HG03354 (cell line): ENCODE results near the gene LRP5.

Experiments
- ATAC-seq: cut with Tn5 transposase; IDR thresholded peaks from one replicate; pipeline ENCODE4 v1.9.1; 2021; ENCODE audit warnings: mild to moderate bottlenecking; ENCODE audit not compliant: unreplicated experiment, poor library complexity, severe bottlenecking

LRP5 gene

DNA sequence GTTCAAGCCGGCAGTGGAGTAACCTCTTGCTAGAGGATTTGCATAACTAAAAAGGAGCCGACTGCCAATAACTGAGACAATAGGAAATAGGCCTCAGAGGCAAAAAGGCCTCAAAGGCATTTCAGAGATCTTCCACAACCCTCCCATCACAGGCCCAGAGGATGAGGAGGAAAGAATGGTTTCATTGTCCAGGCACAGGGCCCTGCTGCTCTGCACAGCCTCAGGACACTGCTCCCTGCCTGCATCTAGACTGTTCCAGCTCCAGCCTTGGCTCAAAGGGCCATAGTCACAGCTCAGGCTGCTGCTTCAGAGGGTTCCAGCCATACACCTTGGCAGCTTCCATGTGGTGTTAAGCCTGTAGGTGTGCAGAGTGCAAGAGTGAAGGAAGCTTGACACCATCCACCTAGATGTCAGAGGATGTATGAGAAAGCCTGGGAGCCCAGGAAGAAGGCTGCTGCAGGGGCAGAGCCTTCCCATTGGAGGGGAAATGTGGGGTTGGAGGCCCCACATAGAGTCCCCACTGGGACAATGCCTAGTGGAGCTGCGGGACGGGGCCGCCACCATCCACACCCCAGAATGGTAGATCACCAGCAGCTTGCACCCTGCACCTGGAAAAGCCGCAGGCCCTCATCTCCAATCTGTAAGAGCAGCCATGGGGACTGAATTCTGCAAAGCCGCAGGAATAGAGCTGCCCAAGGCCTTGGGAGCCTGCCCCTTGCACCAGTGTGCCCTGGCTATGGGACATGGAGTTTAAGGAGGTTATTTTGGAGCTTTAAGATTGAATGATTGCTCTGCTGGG lies 8.2 kb upstream of the LRP5 start:
- ATAC-seq = no peak

DNA sequence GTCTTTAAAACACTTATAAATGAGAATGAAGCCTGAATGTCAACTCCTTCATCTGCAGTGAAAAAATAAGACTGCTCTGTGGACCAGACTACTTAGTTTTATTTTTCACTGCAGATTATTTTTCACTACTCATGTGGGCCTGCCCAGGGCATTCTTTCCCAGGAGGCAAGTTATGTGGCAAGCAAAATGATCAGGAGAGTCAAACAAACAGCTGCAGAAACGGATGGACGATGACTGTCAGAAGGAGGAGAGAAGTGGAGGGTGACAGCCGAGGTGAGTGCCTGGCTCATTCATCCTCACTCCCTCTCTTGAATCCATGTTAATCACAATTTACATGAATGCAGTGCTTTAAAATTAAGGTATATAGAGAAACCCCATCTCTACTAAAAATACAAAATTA lies 5.8 kb upstream of the LRP5 start:
- ATAC-seq = no peak

DNA sequence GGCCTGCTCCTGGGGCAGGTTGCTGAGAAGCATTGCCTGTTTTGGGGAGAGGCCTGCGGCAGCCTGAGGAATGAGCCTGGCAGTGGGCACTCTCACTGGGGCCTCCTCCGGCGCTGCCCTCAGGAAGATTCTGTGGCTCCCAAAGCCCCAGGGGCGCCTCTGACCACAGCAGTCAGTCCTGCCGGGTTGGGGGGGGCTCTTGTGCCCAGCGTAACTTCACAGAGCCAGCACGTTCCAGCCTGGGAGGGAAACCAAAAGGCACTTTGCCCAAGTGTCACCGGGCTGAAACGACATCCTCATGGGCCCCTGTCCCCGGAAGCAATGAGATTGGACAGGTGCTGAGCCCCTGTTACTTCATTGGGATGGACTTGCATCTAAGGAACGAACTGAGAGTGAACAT lies 4.3 kb upstream of the LRP5 start:
- no peak for ATAC-seq

DNA sequence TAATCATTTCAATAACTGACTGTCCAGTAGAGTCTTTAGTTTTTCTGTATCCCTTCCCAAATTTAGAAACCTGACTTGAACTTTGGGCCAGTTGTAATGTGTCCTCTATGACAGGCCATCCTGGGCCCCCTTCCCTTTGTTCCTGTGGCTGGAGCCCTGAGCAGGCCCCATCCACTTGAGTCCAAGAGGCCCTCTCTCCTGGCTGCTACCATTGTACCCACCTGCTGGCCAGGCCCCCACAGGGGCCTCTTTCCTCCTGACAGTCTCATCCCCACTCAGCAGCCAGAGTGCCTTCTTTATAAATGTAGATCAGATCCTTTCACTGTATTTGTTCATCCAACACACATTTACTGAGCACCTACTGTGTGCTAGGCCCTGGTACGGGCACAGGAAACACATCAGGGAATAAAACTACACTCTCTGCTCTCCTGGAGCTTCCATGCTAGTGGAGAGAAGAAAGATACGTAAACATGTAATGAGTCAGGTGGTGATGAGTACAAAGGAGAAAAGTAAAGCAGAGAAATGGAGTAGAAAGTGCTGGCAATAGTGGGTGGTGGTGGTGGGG lies 2.7 kb upstream of the LRP5 start:
- ATAC-seq = no peak

DNA sequence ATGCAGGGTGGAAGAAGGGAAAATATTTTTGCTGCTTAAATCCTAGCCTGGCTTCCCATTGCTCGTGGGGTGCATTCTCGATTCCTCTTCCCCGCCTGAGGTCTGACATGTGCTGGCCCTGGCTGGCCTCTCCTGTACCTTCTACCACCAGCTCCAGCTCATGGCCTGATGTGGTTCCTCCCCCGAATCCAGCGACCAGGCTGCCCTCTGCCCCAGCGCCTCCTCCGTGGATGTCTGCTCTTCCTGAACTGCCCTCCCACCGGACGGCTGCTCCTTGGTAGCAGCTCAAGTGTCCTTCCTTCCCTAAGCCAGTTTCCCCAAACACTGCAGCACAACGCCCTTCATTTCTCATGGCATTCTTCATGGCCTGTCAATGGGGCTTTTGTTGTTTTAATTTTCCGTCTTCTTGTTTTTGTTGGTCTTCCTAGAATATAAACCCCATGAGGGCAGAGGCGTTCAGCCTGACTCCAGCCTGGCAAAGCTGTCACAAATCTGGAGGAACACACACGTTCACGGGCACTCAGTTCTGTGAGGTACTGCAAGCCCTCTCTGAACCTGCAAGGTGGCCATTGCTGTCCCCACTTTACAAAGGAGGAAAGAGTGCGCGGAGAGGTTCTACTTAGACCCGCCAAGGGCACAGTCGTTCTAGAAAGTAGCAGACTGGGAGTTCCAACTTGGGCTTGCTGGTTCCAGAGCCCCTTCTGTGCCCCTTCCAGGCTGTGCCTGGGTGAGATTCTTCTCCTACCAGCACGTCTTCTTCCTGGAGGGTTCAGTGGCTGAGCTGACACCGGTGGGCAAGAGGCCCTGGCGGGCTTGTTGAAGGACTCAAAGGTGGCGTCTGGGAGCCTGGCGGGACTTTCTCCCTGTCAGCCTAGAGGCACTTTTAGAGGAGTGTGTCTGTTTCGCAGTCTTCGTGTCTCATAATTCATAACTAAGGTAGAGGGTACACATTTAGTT lies 953 bp upstream of the LRP5 start:
- ATAC-seq = no peak

DNA sequence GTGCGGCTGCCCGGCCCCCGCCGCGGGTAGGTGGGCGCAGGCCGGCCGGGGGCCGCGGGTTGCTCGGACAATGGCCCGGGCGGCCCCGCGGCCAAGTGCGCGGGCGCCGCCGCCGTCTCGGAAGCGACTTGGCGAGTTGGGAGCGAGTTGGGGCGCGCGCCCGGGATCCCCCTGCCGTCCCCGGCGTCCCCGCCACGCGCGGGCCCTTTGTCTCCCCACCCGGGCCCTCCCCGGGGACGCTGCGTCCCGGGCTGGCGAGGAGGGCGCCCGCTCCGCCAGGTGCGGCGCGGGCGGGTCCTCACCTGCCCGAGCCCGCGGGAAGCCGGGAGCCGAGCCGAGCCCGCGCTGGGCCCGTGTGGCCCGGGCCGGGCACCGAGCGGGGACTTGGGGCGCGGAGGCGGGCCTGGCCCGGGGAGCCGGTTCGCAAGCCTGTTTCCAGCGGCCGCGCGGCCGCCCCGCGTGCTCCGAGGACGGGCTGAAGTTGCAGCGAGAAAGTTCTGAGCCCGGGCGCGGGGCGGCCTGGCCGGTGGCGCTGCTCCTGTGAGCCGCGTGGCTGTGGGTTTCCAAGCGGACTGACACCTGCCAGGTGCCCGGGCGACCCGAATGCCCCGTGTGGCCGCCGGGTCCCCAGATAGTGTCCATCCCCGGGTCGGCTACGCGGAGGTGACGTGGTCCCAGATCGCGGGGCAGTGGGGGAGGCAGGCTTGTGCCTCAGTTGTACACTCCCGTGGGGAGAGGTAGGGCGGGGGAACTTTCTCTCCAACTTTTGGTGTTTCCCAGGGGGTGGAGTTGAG lies 586 bp downstream of the LRP5 start:
- ATAC-seq = no peak

DNA sequence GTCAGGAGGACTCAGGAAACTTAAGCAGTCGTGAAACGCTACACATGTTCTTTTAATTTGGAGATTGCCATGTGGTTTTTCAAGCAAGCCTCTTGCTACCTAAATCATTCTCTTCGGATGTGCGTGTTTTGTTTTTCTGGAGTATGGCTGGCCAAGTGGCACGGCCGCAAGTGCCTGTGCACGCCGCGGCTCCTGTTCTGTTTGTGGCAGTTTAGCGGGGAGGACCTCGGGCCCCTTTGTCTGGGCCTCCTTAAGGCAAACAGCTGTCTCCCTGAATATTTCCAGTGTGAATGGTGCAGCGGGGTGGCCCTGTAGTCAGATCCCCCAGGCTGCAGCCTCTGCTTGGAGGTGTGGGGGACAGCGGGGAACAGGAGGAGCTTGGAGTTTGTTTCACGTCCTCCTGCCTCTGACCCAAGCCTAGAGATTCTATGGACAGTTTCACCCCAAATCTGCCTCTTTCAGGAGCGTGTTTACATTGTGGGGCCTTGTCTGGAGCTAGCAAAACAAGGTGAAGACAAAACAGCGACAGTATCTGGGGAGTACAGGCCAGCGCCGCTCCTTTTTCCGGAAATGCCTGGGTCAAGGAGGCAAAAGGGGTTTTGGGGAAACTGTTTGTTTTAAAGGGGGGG lies 1.3 kb downstream of the LRP5 start:
- ATAC-seq = no peak

DNA sequence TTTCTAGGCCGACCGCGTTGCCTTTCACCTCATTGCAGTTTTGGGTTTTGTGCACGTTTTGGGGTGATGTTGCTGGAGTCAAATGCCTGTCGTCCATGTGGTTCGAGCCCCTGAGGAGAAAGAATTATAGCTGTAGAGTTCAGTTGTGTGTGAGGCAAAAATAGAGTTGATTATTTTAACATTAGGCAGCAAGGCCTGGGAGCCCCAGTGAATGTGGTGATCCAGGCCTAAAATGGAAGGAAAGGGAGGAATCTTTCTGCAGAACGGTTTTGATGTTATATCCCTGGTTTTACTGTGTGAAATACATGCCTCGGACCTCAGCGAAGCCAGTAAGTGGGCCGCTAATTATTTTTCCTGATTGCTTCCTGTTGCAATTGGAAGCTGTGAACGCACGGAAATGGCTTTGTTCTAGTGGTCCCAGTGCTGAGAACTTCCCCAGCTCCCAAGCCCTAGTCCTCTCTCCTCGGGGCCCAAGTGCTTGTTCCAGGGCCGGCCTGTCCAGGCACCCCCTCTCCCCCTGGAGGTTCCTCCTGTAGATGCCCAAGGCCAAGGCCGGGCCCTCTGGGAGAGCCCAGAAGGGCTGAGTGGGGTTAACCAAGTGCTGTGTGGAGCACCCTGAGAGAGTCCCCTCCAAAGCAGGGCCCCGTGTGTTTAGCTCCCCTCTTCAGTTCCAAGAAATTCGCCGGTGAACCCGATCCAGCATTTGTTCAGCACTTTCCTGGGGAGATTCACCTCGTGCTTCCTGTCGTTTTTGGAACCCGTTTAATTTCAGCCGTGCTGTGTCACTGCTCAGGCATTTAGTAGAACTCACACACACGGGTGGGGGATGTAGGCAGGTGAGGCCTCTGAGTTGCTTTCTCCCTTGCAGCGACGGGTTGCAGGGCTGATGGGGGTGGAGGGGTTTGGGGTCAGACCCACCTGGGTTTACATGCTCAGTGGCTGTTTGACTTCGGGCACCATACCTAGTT lies 2.1 kb downstream of the LRP5 start:
- no peak for ATAC-seq

DNA sequence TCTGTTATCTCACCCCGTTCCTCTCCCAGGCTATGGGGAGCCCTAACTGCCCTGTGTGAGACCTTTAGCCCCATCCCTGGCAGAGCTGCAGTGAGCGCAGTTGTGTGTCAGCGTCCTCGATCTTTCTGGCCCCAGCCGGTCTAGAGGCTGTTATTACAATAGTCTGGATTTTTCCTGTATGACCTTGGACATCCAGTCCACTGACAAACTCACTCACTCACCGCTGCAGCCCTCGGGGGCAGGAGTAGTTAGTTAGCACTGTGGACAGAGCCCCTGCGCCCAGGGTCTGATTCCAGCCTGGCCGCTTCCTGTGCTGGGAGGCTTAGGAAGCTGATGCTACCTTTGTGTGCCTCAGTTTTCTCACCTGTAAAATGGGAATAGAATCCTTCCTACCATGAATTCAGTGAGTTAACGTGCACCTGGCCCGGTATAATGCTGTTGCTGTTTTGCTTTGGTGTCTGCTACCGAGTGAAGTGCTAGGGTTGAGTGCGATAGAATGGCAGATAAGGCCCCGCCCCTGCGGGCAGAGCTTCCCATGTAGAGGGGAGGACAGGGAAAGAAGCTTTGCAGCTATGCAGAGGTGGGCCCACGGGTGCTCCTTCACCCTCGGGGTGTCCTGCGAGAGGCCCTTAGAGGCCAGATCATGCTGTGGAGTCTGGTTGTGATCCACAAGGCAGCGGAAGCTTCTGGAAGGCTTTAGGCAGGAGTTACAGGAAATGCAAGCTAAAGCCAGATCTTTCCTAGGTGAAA lies 3.0 kb downstream of the LRP5 start:
- no peak for ATAC-seq

DNA sequence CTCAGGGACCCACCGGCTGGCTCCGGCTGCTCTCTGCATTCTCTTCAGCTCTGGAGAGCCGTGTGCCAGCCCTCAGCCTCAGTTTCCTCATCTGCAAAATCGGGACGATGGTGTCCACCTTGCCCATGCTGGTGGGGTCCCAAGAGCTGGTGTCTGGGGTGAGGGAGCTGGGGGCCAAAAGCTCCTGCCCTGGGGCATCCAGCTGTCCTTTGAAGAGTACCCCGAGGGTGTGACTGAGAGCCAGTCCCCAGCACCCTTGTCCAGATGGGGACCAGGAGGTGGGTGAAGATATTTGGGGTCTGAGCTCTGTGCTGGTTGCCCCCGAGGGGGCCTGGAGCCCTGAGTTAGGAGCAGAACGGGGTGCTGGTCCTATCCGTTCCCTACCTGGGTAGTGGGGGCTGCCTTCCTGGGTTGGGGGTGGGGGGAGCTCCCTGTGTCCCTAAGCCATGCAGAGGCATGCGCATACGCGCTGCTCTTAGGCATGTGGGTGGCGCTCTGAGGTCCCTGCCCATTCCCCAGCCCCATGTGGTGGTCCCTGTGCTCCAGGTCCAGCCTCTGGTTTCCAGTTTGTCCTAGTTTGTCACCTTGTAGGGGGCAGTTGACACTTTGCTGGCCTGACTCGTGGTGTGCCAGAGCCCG lies 4.9 kb downstream of the LRP5 start:
- no peak for ATAC-seq

DNA sequence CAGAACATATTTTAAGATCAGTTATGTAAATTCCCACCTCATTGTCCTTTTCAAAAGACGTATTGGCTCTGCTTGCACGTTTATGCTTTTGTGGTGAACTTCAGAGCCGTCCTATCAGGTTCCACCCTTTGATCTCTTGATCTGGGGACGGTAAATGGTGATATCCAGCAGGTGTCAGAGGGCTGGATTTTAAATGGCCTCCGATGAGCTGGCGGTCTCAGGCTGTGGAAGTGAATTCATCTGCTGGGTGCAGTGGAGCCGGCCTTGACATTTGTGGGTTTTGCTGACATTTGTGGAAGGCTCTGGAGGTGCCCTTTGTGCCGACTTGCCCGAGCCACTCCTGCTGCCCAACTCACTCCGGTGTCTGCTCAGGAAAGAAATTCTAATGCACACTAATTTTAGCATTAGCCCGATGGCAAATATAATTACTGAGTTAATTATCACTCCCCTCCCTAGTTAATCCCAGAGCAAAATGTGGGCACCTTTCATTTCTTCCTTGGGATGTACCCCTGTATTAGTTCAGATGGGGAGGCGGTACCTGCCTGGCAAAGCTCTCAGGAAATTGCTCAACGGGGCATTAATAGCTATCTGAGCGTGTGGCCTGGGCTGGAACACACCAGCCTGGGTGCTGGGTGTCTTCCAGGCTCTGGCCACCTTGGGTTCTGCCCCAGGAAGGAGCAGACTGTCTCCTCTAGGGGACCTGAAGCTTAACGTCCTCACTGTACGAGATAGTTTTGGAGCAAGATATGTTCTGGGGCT lies 9.1 kb downstream of the LRP5 start:
- ATAC-seq = no peak

DNA sequence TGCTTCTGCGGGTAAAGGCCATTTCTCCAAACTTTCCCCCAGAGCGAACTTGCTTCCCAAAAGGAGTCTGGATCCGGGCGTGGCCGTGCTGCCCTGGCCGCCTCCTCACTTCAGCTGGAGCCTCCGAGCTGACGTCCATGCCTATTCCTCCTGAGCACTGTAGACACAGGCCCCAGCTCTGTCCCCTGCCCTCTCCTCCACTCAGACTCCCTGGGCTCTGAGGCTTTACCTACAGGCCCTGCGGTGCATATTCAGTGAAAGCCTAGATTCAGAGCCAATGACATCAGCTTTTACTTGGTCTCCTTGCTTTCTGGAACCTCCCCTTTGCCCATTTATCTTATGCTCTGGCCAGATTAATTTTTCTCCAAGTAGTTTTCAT lies 9.7 kb downstream of the LRP5 start:
- no peak for ATAC-seq

DNA sequence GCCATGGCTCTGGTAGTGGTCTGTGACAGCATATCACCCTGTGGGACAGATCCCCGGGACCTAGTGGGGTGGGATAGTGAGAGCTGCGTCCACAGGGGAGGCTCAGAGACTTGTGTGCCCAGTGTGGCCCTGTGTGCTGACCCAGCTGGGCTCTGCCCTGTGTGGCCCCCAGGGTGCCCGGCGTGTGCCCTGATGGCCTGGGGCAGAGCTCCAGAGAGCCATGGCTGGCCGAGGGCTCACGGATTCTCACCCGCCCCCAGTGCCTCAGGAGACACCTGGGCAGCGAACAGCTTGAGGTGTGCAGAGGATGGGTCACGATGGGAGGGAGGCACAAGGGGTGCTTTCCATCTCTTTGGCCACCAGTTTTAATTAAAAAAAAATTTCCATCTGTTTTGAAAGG lies 11.8 kb downstream of the LRP5 start:
- no peak for ATAC-seq

DNA sequence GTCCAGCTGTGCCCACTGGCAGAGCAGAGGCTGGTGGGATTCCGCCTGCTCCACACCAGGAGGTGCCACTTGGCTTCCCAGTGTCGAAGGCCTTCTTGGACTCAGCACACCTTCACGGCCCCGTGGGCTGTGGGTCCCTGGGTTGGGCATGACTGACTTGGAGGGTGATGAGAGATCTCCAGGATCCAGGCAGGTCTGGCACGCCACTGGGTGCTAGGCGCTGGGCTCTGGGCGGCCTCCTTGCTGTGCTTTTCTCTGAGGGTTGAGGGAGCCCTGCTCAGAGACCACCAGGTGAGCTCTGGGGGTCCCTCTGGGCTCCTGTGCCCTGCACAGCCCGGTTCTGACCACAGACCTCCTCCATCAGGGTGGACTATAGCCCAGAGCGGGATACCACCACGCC lies 12.3 kb downstream of the LRP5 start:
- no peak for ATAC-seq

DNA sequence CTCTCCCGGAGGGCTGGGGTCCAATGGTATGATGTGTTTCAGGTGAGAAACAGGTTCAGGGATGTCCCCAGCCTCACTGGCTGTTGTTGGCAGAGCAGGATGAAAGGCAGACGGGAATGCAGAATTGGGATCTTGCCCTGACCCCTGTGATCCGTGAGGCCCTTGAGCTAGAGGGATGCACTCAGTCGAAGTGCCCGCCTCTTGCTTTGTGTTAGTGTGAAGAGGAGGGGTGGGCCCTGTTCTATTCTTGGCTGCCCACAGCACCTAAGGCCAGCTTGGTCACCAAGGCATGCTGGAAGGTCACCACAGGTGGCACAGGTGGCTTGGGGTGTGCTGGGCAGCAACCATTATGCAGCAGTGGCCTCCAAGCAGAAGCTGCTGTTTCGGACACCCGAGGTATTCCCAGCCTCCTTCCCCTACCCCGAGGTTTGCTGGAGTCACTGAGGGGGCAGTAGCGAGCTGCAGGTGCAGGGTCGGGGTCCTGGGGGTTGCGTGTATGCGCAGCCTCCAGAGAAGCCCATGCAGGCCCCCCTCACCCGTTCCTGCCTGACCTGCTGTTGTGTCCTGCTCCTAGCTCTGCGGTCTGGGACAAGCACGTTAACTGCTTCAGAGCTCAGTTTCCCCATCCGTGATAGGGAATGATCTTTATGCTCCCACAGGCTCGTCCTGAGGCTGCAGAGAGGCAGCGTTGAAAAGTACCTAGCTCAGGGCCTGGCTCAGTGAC lies 13.0 kb downstream of the LRP5 start:
- no peak for ATAC-seq

DNA sequence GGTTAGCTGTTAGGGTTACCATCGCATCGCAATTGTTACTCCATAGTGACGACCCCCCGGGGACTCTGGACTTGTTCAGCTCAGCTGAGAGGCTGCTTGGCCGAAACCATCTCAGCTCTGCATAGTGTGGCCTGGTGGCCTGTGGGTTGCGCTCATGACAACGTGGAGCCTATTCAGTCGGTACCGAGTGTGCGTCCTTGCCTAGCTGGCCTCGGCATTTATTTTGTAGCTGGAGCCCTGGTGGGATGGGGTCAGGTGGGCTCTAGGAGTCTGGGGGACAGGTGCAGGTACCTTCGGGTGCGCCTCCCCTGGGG lies 13.5 kb downstream of the LRP5 start:
- no peak for ATAC-seq
